Islet precursor cell (in vitro differentiated cells): ENCODE data around the gene ANK3.
A peak's percentile ranks its signal among the peaks of the same experiment; 100 is the strongest.

Experiments
- DNase-seq: peaks from one replicate; pipeline ENCODE4 v3.0.0-alpha.2; 2018

ANK3 gene

GRCh38 chr10:60208676-60209269 lies 180.9 kb downstream of the ANK3 start:
- DNase-seq: no peak

DNA sequence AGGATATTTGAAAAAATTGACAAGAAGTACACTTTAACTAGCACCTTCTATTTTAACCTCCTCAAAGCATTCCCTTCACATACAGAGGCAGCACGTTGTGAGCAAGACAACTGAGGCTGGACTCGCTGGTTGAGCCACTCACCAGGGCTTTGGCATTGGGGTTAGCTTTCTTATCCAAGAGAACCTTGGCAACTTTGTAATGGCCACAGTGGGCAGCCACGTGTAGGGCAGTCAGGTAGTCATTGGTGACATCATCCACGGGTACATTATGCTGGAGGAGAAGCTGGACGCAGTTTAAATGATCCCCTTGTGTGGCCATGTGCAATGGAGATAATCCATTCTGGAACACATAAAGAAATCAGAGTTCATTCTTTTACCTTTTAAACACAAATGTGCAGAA lies 181.8 kb downstream of the ANK3 start:
- DNase-seq: no peak

- DNase-seq: no peak
Observed at GRCh38 chr10:60206735-60207134, 182.9 kb downstream of the ANK3 start.

GRCh38 chr10:60205741-60206140 lies 183.9 kb downstream of the ANK3 start:
- DNase-seq: no peak

DNA sequence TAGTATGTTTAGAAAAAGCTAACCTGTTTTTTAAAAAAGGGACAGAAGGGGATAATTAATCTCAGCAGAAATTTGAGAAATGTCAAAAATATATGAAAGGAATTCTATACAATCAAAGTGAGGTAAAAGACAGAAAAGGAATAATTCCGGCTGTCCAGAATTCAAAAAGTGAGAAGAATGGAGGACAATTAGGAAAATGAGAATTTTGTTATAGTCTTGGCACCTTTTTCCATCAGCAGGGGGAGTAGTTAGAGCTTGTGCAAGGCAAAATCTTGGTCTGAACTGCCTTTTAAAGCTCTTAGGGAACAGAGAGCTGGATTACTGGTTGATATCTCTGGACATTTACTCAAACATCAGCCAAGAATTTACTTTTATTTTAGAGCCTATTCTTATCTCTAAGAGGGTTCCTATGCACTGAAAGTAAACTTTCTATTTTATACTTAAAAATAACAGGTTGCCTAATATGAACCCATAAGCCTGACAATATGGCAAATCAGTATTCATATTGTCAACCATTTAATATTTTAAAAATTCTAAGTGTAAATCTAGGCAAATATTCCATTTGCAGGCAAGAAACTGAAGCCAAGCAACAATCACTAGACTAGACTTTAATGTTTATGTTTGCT lies 185.6 kb downstream of the ANK3 start:
- DNase-seq: no peak

DNA sequence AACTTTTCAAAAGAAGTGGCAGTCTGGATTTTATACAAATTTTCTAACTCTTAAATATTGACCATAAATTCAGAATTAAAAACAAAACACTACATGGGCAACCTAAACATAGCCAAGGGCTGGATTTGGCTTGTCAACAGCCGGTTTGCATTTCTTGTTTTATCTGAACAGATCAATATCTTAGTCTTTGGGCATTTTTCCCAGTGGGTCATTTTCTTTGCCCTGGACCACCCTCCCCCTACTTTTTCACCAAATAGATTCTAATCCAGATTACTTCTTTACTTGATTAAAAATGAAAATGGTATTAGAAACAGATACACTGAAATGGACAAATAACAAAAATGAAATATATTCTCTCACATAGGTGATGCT lies 189.0 kb downstream of the ANK3 start:
- no peak for DNase-seq

- no peak for DNase-seq
Observed at GRCh38 chr10:60200012-60200681, 189.5 kb downstream of the ANK3 start.

- no peak for DNase-seq
Observed at GRCh38 chr10:60197206-60197605, 192.5 kb downstream of the ANK3 start.

- no peak for DNase-seq
Observed at GRCh38 chr10:60194421-60194820, 195.3 kb downstream of the ANK3 start.

- no peak for DNase-seq
Observed at GRCh38 chr10:60192946-60193345, 196.7 kb downstream of the ANK3 start.

DNA sequence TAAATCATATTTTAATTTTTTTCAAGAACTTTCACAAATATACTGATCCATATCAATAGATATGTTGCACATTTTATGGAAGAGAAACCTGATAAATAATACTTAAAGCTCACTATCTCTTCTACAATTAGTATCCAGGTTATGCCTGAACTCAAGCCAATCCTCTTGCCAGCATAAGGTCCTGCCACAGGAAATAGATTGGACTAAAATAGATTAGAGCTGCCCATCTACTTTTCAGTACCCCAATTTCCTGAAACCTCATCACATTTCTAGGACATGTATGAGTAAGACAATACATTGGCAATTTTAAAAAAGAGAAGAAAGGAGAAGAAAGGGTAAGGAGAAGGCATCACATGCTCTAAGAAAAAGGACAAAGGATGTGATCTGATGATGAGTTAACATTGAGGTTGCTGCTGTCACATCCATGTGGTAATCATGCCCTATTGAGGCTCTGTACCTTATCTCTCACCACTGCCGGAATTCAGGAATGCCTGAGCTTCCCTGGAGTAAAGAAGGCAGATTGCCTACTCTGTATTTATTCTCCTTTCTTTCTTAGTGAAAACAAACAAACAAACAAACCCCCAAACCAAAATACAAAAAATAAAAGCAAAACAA lies 199.7 kb downstream of the ANK3 start:
- DNase-seq: no peak

GRCh38 chr10:60188548-60188947 lies 201.1 kb downstream of the ANK3 start:
- DNase-seq: no peak

GRCh38 chr10:60187691-60188090 lies 202.0 kb downstream of the ANK3 start:
- DNase-seq: no peak

DNA sequence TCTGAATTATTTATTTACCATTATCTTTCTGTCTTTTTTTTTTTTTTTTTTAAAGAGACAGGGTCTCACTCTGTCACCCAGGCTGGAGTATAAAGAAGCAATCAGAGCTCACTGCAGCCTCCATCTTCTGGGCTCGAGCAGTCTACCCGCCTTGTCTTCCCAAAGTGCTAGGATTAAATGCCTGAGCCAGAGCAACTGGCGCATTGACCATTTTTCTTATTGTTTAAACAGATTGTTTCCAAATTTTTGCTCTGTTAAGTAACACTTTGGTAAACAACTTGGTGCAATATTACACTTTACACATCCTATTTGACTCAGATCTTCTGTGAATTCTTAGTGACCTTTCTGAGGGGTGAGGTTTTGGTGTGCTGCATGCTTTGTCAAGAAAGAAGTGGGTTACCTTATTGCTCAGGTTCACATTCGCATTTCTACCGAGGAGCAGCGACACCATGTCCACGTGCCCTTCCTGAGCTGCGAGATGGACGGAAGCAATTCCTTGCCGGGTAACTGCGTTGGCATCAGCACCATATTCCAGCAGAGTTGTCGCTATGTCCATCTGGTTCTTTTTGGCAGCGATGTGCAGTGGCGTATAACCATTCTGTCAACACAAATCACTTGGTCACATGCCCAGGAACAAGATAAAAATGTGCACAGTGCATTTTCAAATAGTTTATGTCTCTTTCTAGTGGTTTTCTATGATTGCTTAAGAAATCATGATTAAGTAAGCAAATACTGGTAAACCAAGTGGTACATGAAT lies 203.2 kb downstream of the ANK3 start:
- DNase-seq: no peak

DNA sequence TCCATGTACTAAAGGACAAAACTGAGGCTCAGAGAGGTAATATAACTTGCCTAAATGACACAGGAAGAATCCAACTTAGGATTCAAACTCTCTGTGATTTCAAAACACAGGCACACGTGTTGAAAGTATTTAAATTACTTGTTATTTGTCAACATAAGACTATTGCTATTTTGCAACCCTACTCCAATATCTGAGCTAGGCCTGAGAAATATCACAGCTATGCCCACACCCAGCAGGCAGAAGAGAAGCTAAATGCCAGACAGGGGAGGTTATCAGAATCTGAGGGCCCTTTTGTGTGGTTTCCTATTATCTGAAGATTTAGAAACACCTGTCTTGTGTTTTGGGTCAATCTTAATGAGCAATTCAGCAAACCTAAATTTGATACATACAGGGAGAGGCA lies 204.3 kb downstream of the ANK3 start:
- no peak for DNase-seq

- DNase-seq: no peak
Observed at GRCh38 chr10:60182691-60183090, 207.0 kb downstream of the ANK3 start.

DNA sequence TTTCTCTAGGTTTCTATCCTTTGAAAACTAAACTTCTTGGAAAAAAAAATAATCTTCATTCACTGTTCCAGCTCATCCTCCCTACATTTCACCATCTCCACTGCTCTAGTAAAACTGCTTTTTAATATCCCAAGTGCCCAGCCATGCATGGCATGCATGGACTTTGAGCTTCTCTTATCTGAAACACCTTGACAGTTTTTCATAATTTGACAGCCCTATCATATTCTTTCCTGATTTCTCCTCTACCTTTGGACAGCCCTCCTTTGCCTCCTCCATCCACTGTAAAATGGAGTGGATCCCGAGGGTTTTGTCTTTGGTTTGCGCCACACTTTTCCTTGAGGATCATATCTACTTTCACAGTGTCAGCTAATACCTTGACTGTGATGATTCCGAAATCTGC lies 212.8 kb downstream of the ANK3 start:
- no peak for DNase-seq

DNA sequence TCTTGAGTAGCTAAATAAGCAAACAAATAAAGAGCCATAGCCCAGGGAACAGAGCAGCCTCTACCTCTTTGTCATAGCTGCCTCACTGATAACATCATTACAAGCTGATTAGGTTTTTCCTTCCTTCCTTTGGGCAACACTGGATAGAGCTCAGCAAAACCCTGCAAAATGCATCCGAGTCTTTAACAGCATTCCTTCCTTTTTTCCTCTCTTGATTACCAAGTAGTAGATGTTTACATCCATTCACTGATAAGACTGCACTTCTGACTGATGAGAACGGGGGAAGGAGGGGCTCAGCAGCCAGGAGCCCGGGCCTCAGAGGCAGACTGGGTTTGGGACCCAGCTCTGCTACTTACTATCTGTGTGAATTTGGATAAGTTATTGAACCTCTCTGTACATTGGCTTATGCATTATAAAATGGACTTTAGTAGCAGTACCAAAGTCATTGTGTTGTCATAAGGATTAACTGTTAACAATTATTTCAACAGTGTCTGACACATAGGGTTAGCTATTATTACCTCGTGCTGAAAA lies 214.2 kb downstream of the ANK3 start:
- peak; percentile 89 for DNase-seq

DNA sequence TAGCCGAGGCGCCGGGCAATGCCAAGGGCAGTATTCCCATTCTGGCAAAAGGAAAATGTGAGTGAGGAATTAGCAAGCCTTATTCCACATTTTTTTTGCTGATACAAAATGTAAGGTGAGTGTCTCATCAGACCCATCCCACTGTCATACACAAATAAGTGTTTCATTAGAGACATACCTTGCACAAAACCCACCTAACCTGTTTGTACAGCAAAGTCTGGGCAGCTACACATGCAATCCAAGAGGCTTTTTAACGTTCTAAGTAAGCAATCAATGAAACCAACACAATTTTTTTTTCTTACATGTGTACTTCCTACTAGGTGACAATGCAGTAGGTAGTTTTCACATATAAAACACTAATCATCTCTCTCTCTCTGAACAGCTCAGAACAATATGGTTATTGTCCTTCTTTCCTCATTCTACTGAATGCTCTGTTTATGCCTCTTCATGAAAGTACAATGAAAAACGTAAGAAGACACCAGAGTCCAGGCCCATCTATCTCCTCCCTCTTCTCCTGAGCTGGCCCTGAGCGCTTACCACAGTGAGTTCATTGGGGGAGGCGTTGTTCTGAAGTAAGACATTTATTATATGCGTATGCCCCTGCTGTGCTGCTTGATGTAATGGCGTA lies 217.2 kb downstream of the ANK3 start:
- no peak for DNase-seq

DNA sequence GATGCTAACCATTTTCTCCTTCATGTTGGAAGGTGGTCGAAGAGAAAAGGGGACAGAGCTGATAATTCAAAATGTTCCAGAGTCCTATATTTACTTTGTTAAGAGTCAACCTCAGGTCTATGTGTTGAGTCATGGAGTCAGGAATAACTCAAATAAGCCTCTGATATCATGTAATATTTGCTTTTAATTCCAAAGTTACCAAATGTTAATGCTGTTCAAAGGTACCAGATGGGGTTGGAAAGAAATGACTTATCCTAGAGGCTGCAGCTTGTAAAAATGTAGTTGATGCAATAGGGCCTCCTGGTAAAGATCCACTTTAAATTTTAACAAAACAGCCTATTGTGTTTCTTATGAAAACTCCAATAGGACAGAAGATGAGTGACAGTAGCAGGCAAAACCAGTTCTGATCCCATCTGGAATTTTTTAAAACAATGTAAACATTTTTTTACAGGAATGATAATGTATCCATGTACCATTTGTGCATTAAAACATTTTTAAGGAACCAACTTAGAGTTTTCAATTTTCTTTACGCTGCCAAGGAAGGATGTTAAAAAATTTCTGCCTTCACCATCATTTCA lies 218.2 kb downstream of the ANK3 start:
- no peak for DNase-seq

- DNase-seq: no peak
Observed at GRCh38 chr10:60170250-60170649, 219.4 kb downstream of the ANK3 start.

DNA sequence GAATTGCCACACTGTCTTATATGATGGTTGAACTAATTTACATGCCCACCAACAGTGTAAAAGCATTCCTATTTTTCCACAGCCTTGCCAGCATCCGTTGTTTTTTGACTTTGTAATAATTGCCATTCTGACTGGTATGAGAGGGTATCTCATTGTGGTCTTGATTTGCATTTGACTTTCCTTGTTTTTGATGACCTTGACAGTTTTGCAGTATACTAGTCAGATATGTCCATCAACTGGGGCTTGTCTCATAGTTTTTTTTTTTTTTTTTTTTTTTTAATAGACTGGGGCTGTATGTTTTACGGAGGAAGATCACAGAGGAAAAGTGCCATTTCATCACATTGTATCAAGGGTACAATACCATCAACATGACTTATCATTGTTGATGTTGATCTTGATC lies 220.6 kb downstream of the ANK3 start:
- no peak for DNase-seq
